Ishikawa (cell line): ENCODE measurements around the gene NDUFB8.

Experiments
- CEBPB ChIP-seq: IDR thresholded peaks from 2 replicates; pipeline ENCODE4 v1.6.1; 2012
- CREB1 ChIP-seq: IDR thresholded peaks from 2 replicates; pipeline ENCODE4 v1.6.1; 2012; ENCODE audit warnings: low read depth
- EGR1 ChIP-seq: IDR thresholded peaks from 2 replicates; pipeline ENCODE4 v1.6.1; 2012
- EP300 ChIP-seq: IDR thresholded peaks from 2 replicates; pipeline ENCODE4 v1.6.1; 2012; ENCODE audit warnings: borderline replicate concordance
- FOXM1 ChIP-seq: IDR thresholded peaks from 2 replicates; pipeline ENCODE4 v1.6.1; 2012; ENCODE audit warnings: low read depth, borderline replicate concordance
- NFIC ChIP-seq: IDR thresholded peaks from 2 replicates; pipeline ENCODE4 v1.6.1; 2012
- RAD21 ChIP-seq: IDR thresholded peaks from 2 replicates; pipeline ENCODE4 v1.6.1; 2012; ENCODE audit warnings: low read depth
- TAF1 ChIP-seq: IDR thresholded peaks from 2 replicates; pipeline ENCODE4 v1.6.1; 2012; ENCODE audit warnings: low read depth, mild to moderate bottlenecking
- TCF12 ChIP-seq: IDR thresholded peaks from 2 replicates; pipeline ENCODE4 v1.6.1; 2012; ENCODE audit warnings: low read depth
- TEAD4 ChIP-seq: IDR thresholded peaks from 2 replicates; pipeline ENCODE4 v1.6.1; 2012
- YY1 ChIP-seq: IDR thresholded peaks from 2 replicates; pipeline ENCODE4 v1.6.1; 2012; ENCODE audit warnings: low read depth
- ZBTB7A ChIP-seq: IDR thresholded peaks from 2 replicates; pipeline ENCODE4 v1.6.1; 2012; ENCODE audit warnings: low read depth
- TF ChIP-seq, protein P1 (sequence below): IDR thresholded peaks from 2 replicates; pipeline ENCODE4 v1.6.1; 2012
- TF ChIP-seq, protein P2 (sequence below): IDR thresholded peaks from 2 replicates; pipeline ENCODE4 v1.6.1; 2012
- TF ChIP-seq, protein P3 (sequence below): IDR thresholded peaks from 2 replicates; pipeline ENCODE4 v1.6.1; 2012; ENCODE audit warnings: low read depth, mild to moderate bottlenecking

Gene NDUFB8

DNA sequence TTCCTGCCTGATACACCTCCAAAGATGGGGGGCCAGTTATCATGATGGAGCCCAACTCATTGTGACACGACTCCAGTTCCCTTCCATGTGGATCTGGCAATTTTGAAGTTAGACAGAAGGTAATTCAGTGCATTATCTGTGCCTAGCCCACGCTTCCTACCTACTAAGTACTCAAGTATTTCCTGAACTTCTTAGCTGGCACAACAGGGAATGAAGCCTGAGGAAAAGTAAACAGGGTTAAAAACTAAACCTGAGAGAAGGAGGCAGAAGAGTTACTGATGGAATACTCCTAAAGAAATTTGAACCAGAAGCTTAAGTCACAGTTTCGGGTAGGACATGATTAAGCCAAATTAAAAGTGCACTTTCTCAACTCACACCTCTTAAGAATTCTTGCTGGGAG, 8.9 kb downstream of the NDUFB8 start:
- TF ChIP-seq EP300 (no peak), NFIC (no peak), TCF12 (no peak), CEBPB (no peak), RAD21 (no peak), TAF1 (no peak), ZBTB7A (no peak), FOXM1 (no peak), EGR1 (no peak), TEAD4 (no peak), YY1 (no peak)
- TF ChIP-seq, protein P1, sequence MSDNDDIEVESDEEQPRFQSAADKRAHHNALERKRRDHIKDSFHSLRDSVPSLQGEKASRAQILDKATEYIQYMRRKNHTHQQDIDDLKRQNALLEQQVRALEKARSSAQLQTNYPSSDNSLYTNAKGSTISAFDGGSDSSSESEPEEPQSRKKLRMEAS, result no peak
- TF ChIP-seq, protein P2, sequence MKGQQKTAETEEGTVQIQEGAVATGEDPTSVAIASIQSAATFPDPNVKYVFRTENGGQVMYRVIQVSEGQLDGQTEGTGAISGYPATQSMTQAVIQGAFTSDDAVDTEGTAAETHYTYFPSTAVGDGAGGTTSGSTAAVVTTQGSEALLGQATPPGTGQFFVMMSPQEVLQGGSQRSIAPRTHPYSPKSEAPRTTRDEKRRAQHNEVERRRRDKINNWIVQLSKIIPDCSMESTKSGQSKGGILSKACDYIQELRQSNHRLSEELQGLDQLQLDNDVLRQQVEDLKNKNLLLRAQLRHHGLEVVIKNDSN, result no peak

DNA sequence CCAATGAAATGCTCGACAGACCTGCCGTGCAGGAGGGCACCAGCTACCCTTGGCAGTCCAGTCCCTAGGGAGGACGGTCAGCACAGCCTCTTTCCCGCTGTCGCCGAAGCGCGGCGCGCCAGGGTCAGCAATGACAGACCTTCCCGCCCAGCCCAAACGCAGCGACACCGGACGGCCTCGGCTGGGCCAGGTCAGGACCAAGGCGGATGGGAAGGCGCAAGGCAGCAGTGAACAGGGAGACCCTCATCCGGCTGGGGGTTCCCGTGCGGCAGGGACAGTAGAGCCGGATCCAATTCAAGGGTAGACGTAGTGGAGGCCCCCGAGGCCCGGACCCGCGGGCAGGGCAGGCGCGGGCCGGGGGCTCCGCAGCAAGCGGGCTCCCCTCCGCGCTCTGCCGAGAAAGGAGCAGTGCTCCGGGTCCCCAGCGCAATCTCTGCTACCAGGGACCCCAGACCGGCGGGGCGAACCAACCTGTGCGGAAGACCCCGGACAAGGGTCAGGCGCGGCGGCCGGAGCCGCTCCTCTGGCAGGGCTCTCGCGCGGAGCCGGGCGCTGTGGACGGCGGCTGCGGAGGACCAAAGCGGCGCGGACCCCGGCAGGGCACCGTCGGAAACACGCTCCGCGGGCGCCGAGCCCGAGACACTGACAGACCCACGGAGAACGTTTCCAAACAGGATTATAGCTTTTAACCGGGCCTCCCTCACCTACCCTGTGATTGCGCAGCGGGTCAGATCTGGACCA, 10.2 kb downstream of the NDUFB8 start, which contains the start of gene SEC31B:
TSS of gene SEC31B (minus strand) at position 551 of the 741 bp plus-strand sequence. CDS start 2,909 bp downstream, outside the sequence.
- TF ChIP-seq CEBPB (no peak), ZBTB7A (no peak), CREB1 (no peak), YY1 (no peak), NFIC (no peak), TAF1 (no peak), TCF12 (no peak), FOXM1 (no peak), RAD21 (no peak), EGR1 (no peak), EP300 (no peak), TEAD4 (no peak)
- TF ChIP-seq, protein P2, result no peak
- TF ChIP-seq, protein P1, result no peak
- TF ChIP-seq, protein P3, sequence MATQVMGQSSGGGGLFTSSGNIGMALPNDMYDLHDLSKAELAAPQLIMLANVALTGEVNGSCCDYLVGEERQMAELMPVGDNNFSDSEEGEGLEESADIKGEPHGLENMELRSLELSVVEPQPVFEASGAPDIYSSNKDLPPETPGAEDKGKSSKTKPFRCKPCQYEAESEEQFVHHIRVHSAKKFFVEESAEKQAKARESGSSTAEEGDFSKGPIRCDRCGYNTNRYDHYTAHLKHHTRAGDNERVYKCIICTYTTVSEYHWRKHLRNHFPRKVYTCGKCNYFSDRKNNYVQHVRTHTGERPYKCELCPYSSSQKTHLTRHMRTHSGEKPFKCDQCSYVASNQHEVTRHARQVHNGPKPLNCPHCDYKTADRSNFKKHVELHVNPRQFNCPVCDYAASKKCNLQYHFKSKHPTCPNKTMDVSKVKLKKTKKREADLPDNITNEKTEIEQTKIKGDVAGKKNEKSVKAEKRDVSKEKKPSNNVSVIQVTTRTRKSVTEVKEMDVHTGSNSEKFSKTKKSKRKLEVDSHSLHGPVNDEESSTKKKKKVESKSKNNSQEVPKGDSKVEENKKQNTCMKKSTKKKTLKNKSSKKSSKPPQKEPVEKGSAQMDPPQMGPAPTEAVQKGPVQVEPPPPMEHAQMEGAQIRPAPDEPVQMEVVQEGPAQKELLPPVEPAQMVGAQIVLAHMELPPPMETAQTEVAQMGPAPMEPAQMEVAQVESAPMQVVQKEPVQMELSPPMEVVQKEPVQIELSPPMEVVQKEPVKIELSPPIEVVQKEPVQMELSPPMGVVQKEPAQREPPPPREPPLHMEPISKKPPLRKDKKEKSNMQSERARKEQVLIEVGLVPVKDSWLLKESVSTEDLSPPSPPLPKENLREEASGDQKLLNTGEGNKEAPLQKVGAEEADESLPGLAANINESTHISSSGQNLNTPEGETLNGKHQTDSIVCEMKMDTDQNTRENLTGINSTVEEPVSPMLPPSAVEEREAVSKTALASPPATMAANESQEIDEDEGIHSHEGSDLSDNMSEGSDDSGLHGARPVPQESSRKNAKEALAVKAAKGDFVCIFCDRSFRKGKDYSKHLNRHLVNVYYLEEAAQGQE, result no peak

DNA sequence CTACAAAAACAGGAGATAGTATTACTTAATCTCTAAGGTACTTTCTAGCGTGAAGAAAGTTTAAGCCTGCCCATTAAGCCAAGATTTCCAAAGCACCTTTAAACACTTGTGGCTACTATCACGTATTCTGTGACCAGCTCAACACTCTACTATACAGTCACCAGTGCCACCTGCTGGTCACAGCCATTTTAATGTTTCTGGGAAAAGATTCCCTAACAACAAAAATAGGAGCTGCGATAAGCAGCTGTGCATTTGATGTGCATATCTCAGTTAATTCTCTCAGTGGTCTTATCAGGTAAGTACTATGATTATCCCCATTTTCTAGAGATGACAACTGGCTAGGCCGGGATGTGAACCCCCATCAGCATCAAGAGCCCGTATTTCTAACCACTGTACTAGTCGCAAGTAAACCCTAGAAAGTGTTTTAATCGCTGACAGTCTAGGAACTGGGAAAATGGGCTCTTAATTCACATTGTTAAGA, 10.9 kb downstream of the NDUFB8 start:
- TF ChIP-seq ZBTB7A (no peak), RAD21 (peak; percentile 58)

- TF ChIP-seq TEAD4 (no peak), NFIC (no peak), RAD21 (peak; percentile 14; the same call in 1 of the 2 replicates)
Observed at GRCh38 chr10:100516847-100517246, 12.8 kb downstream of the NDUFB8 start.

DNA sequence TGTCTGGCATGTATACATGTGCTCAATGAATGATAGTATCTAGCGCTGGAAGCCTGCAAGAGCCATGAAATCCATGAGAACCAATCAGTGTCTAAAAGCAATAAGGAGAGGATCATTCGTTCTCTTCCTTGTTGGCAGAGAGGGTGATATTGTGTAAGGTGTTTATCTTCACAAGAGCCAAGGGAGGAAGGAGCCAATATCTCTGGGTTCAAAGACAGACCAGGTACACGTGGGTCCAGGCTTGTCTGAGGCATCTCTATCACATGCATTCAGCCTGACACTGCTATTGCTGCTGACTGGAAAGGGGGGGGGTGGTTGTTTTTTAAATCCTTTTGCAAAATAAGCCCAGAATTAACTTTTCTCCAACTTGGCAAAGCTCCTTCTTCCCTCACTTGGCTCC, 14.1 kb downstream of the NDUFB8 start:
- TF ChIP-seq ZBTB7A, result no peak
- TF ChIP-seq NFIC, result no peak
- TF ChIP-seq TCF12, result no peak
- no peak for TF ChIP-seq TEAD4
- TF ChIP-seq, protein P1, result no peak
- no peak for TF ChIP-seq YY1
- no peak for TF ChIP-seq CREB1
- no peak for TF ChIP-seq TAF1
- no peak for TF ChIP-seq FOXM1
- no peak for TF ChIP-seq EP300
- TF ChIP-seq, protein P3, result no peak
- no peak for TF ChIP-seq CEBPB
- no peak for TF ChIP-seq EGR1
